GM12872 (cell line): ENCODE results near the gene FOXF1.

ENCODE experiments used
- CTCF ChIP-seq: IDR thresholded peaks from 3 replicates; pipeline ENCODE4 v1.5.1; 2011; ENCODE audit warnings: low read depth, mild to moderate bottlenecking, low read length, moderate library complexity; ENCODE audit not compliant: insufficient read depth

Gene FOXF1

GRCh38 chr16:86562356-86562755, 52.0 kb downstream of the FOXF1 start:
- TF ChIP-seq CTCF = no peak

GRCh38 chr16:86563469-86564345, 53.4 kb downstream of the FOXF1 start:
- peak; percentile 99 for TF ChIP-seq CTCF
